Heart left ventricle (tissue), 16 donors: ENCODE results near the gene NEK5. TPM values are rescaled to one million over a fixed set of nuclear protein-coding genes. Genes with fewer than 3 reads are reported as not detected.
"Not testable (repeated sequence)": the region's sequence is repeated elsewhere in the genome, so short reads cannot be mapped to it uniquely, and the experiment has no call there.

Experiments
- ATAC-seq, 4 donors: fragments of 200-7000 bp; cut with Tn5 transposase; one replicate each; pipeline ENCODE4 v1.9.1; 2020 to 2022; ENCODE audit warnings: moderate library complexity in 4 of 4, mild to moderate bottlenecking in 3 of 4, moderate number of reproducible peaks in 1 of 4
- DNase-seq, 5 donors: peaks; one replicate each; pipeline ENCODE4 v3.0.0-alpha.2; 2020
- H3K27ac ChIP-seq, 12 donors: fragments of 200-600 bp; sonication (generic) in 4 of 12; one replicate each; pipeline versions ENCODE4 v1.5.0 to v1.8.0; 2016 to 2022; ENCODE audit warnings: mild to moderate bottlenecking in 2 of 12
- H3K27me3 ChIP-seq, 9 donors: fragments of 200-600 bp; sonication (generic) in 2 of 9; one replicate each; pipeline versions ENCODE4 v1.5.1 to v1.8.0; 2016 to 2022; ENCODE audit warnings: mild to moderate bottlenecking in 3 of 9
- H3K36me3 ChIP-seq, 9 donors: fragments of 200-600 bp; sonication (generic) in 2 of 9; one replicate each; pipeline versions ENCODE4 v1.5.0 to v1.8.0; 2018 to 2022; ENCODE audit warnings: mild to moderate bottlenecking in 2 of 9
- H3K4me1 ChIP-seq, 12 donors: fragments of 200-600 bp; sonication (generic) in 4 of 12; one replicate each; pipeline versions ENCODE4 v1.5.0 to v1.8.0; 2016 to 2022; ENCODE audit warnings: mild to moderate bottlenecking in 3 of 12
- H3K4me3 ChIP-seq, 12 donors: fragments of 200-600 bp; sonication (generic) in 4 of 12; one replicate each; pipeline versions ENCODE4 v1.5.0 to v1.8.0; 2017 to 2022; ENCODE audit warnings: mild to moderate bottlenecking in 9 of 12, moderate library complexity in 4 of 12
- H3K9me3 ChIP-seq, 12 donors: fragments of 200-600 bp; sonication (generic) in 4 of 12; one replicate each; pipeline versions ENCODE4 v1.5.0 to v1.8.0; 2016 to 2022; ENCODE audit warnings: mild to moderate bottlenecking in 1 of 12
- CTCF ChIP-seq, 12 donors: fragments of 200-600 bp; sonication (generic) in 4 of 12; IDR thresholded peaks; one replicate each; pipeline versions ENCODE4 v1.5.0 to v1.8.0; 2018 to 2022; ENCODE audit warnings: antibody characterized with exemption in 12 of 12, mild to moderate bottlenecking in 5 of 12
- POLR2A ChIP-seq, 2 donors: fragments of 450-650 bp; IDR thresholded peaks; one replicate each; pipeline ENCODE4 v1.6.1; 2017; ENCODE audit warnings: antibody characterized with exemption in 2 of 2, mild to moderate bottlenecking in 2 of 2, moderate library complexity in 2 of 2
- WGBS, 4 donors: extraction: QIAGEN DNeasy Blood & Tissue Kit in 2 of 4; methylation state at CpG; one replicate each; pipeline versions ENCODE4 v1.1.5 to v1.1.7; 2013 to 2018; 5-methylcytosine and 5-hydroxymethylcytosine counted together
- intact Hi-C, 10 donors: fragments of 100-400 bp; cut with DNase I; formaldehyde crosslinking; loops; one replicate each; pipeline versions ENCODE4 v1.11.1 to v1.14.2; 2022
- long read RNA-seq, 3 donors: library from polyadenylated mRNA; unstranded; transcript quantifications; one replicate each; pipeline ENCODE4 v2.0.0, GENCODE V29; 2020 to 2021
- polyA plus RNA-seq, 2 donors: library from polyadenylated mRNA; stranded (reverse); fragments of 200-250 nt; gene quantifications; one replicate each; pipeline ENCODE4 v1.2.3, GENCODE V29; 2013
- total RNA-seq, 9 donors: library from RNA; depleted of rRNA in 2 of 9; stranded (reverse); fragments of >200 nt in 2 of 9; fragmentation: NEBNext Ultra II Directional in 3 of 9; extraction: Animal tissue kit (Norgen Biotek cat#: 25700) in 3 of 9; gene quantifications; one replicate each; pipeline versions ENCODE4 v1.1.0 to v1.2.4, GENCODE V29; 2016 to 2023
- donor health status: ischemic (EF 13 %, LVEDD 7.1; RV severe dilation, severe dysfunction).
- donor health status: healthy with polysubstance abuse.
- donor health status: DM: no; HTN: yes; CAD: no.
- donor health status: DM: no; HTN: no; CAD: no.
- donor health status: ischemic (EF 25% LVEDD 6.9; RV normal size, moderate dysfunction).
- donor health status: ischemic (EF 25% LVEDD 5.7; RV mildly dilated, moderate dysfunction).
- donor health status: healthy.
- donor health status: DM: yes; HTN: yes; CAD: no.
- donor health status: ischemic (EF 35%, LVEDD 5.7; RV mildly dilated, moderate dysfunction).
- donor health status: nonischemic (EF 11% LVEDD 7.7; RV severe dilation, severe dysfunction).
- donor health status: DM: yes; HTN: yes; CAD: no.
- donor health status: PGD.
- donor health status: ischemic (EF 29% LVEDD 5.4; RV normal size, mild dysfunction).
- donor health status: nonischemic (EF 23%, LVEDD 6.1; RV moderate dilation, normal function).

The NEK5 gene
- total RNA-seq = 1 to 10 TPM in 1 of 9 donors, under 1 TPM in 5, not detected in 3; 0.28 to 1.1 (median 0.61) TPM
- polyA plus RNA-seq = under 1 TPM; 0.04 to 0.15 TPM
- long read RNA-seq, donor 1, partial matches to known transcripts = 0 of 1 reads
- long read RNA-seq, donor 1, other reads (novel, unspliced or antisense) = 1 of 1 reads
- long read RNA-seq, donor 2 = 0 reads
- long read RNA-seq, donor 3, partial matches to known transcripts = 0 of 1 reads
- long read RNA-seq, donor 3, other reads (novel, unspliced or antisense) = 1 of 1 reads

GRCh38 chr13:52128714-52129700 is at the start of gene NEK5:
NEK5 (minus strand) TSS chr13:52129073; CDS start chr13:52127482, 1,591 bp downstream.
- WGBS, 4 donors = 12 to 26% (median 17%) methylated on average over 38 to 71 of the region's 71 CpGs
- H3K27ac ChIP-seq = peak within 1 kb of the TSS in 5 of 12 donors; percentile 1 to 48 (median 34)
- peak; percentile 57 to 86 (median 66) for DNase-seq

GRCh38 chr13:52177276-52177675 is 48.4 kb upstream of the NEK5 start:
- Histone ChIP-seq H3K27me3 (no peaks in the 10 kb centered on the region), H3K9me3 (no peaks in the 10 kb centered on the region), H3K36me3 (peaks cover 0 to 95% (median 52%) of the 10 kb centered on the region in 9 donors), H3K4me3 (no peak overlapping the region), H3K4me1 (peaks cover 0 to 10% (median 0%) of the 10 kb centered on the region in 12 donors), H3K27ac (no peak overlapping the region)
- TF ChIP-seq POLR2A (IDR thresholded peaks at IDR 0.05) (no peak), CTCF (IDR thresholded peaks at IDR 0.05) (no peak)
- ATAC-seq (no peak), DNase-seq (no peak)
- whole genome bisulfite sequencing, 4 donors = 88 to 94% (median 92%) methylated on average over 2 of the region's 2 CpGs
- intact Hi-C loops = no loop called here

More at GRCh38 chr13:52128714-52129700, at the start of gene NEK5:
- peak within 1 kb of the TSS; percentile 62 to 85 (median 75) for H3K4me3 ChIP-seq
- H3K27me3 ChIP-seq = no peaks in the 10 kb centered on the region
- H3K36me3 ChIP-seq = peaks cover 0 to 35% (median 30%) of the 10 kb centered on the region in 9 donors
- intact Hi-C loops = loop anchor here (1.0 to 10.0 kb wide), 13 partner anchors 57 to 317 kb away; partner anchors contain the start of gene TMEM272 (in 2 of the 10)
- no peaks in the 10 kb centered on the region for H3K9me3 ChIP-seq
- TF ChIP-seq CTCF (IDR thresholded peaks at IDR 0.05) (peak; percentile 60 to 88 (median 80)), POLR2A (IDR thresholded peaks at IDR 0.05) (no peak)
- peaks cover 0 to 23% (median 12%) of the 10 kb centered on the region in 12 donors for H3K4me1 ChIP-seq
- ATAC-seq = peak; percentile 74 to 94 (median 89)

- Histone ChIP-seq H3K36me3 (peaks cover 0 to 99% (median 48%) of the 10 kb centered on the region in 9 donors), H3K27ac (peak overlapping the region in 1 of 12 donors; percentile 4)
- H3K4me1 ChIP-seq, DNase-seq, H3K4me3 ChIP-seq, H3K9me3 ChIP-seq, intact Hi-C loops, H3K27me3 ChIP-seq: not testable (repeated sequence)
- WGBS, 4 donors = 74 to 85% (median 82%) methylated on average over 6 of the region's 6 CpGs
- peak in 2 of 4 donors; percentile 42 to 61 for ATAC-seq
These were observed 45.1 kb upstream of the NEK5 start for GRCh38 chr13:52173970-52174369.

GRCh38 chr13:52173373-52173772 is 44.5 kb upstream of the NEK5 start:
- no peaks in the 10 kb centered on the region for H3K9me3 ChIP-seq
- peaks cover 0 to 99% (median 50%) of the 10 kb centered on the region in 9 donors for H3K36me3 ChIP-seq
- no peak overlapping the region for H3K4me3 ChIP-seq
- peak overlapping the region in 1 of 12 donors; percentile 4 for H3K27ac ChIP-seq
- 84 to 92% (median 85%) methylated on average over 3 of the region's 3 CpGs for WGBS, 4 donors
- no peak for DNase-seq
- peaks cover 0 to 6% (median 0%) of the 10 kb centered on the region in 12 donors for H3K4me1 ChIP-seq
- H3K27me3 ChIP-seq = no peaks in the 10 kb centered on the region
- intact Hi-C loops = no loop called here
- no peak for ATAC-seq
- TF ChIP-seq POLR2A (IDR thresholded peaks at IDR 0.05) = no peak

GRCh38 chr13:52171686-52172085 is 42.8 kb upstream of the NEK5 start:
- H3K9me3 ChIP-seq, intact Hi-C loops, H3K4me1 ChIP-seq, H3K27ac ChIP-seq, H3K4me3 ChIP-seq, H3K27me3 ChIP-seq, ATAC-seq, DNase-seq: not testable (repeated sequence)
- H3K36me3 ChIP-seq = peaks cover 0 to 99% (median 62%) of the 10 kb centered on the region in 9 donors
- 87 to 96% (median 88%) methylated on average over 1 of the region's 1 CpG for WGBS, 4 donors

GRCh38 chr13:52170828-52171391 is 42.0 kb upstream of the NEK5 start:
- H3K27me3 ChIP-seq, H3K4me3 ChIP-seq, H3K9me3 ChIP-seq, DNase-seq, ATAC-seq, H3K27ac ChIP-seq, intact Hi-C loops, H3K4me1 ChIP-seq: not testable (repeated sequence)
- H3K36me3 ChIP-seq = peaks cover 0 to 100% (median 63%) of the 10 kb centered on the region in 9 donors
- WGBS, 4 donors = 80 to 95% (median 93%) methylated on average over 1 of the region's 1 CpG
